Smooth muscle cell (in vitro differentiated cells): ENCODE data around the gene NTNG2. TPM values are rescaled to one million over a fixed set of nuclear protein-coding genes. Genes with fewer than 3 reads are reported as not detected.

ENCODE experiments used
- DNase-seq: peaks from one replicate; lab custom pipeline; 2025; ENCODE audit not compliant: unreplicated experiment; lab: John Stamatoyannopoulos, UW
- H2AFZ ChIP-seq: fragments of 200-600 bp; sonication (generic); 2 replicates; pipeline ENCODE4 v1.6.0; 2016; ENCODE audit warnings: antibody characterized with exemption, low read depth, mild to moderate bottlenecking
- H3F3A ChIP-seq: fragments of 200-600 bp; sonication (generic); 2 replicates; pipeline ENCODE4 v1.6.0; 2017; ENCODE audit warnings: antibody characterized with exemption, low read depth
- H3K27ac ChIP-seq: fragments of 200-600 bp; sonication (generic); 2 replicates; pipeline ENCODE4 v1.5.1; 2016; ENCODE audit warnings: low read depth, mild to moderate bottlenecking
- H3K27me3 ChIP-seq: fragments of 200-600 bp; sonication (generic); 2 replicates; pipeline ENCODE4 v1.6.1; 2016; ENCODE audit warnings: low read depth, mild to moderate bottlenecking
- H3K36me3 ChIP-seq: fragments of 200-600 bp; sonication (generic); 2 replicates; pipeline ENCODE4 v1.5.1; 2016; ENCODE audit warnings: low read depth
- H3K4me1 ChIP-seq: fragments of 200-600 bp; sonication (generic); 2 replicates; pipeline ENCODE4 v1.5.1; 2016; ENCODE audit warnings: low read depth
- H3K4me2 ChIP-seq: fragments of 200-600 bp; sonication (generic); 2 replicates; pipeline ENCODE4 v1.6.0; 2016; ENCODE audit warnings: mild to moderate bottlenecking
- H3K4me3 ChIP-seq: fragments of 200-600 bp; sonication (generic); 2 replicates; pipeline ENCODE4 v1.5.1; 2016; ENCODE audit warnings: mild to moderate bottlenecking
- H3K79me2 ChIP-seq: fragments of 200-600 bp; sonication (generic); 2 replicates; pipeline ENCODE4 v1.6.0; 2016; ENCODE audit warnings: low read depth, mild to moderate bottlenecking
- H3K9ac ChIP-seq: fragments of 200-600 bp; sonication (generic); 2 replicates; pipeline ENCODE4 v1.6.0; 2016; ENCODE audit warnings: low read depth
- H3K9me3 ChIP-seq: fragments of 200-600 bp; sonication (generic); replicated peaks from 2 replicates; pipeline ENCODE4 v1.5.1; 2016; ENCODE audit warnings: low read depth
- H4K20me1 ChIP-seq: fragments of 200-600 bp; sonication (generic); 2 replicates; pipeline ENCODE4 v1.6.0; 2016; ENCODE audit warnings: low read depth
- CTCF ChIP-seq: fragments of 200-600 bp; sonication (generic); IDR thresholded peaks from 2 replicates; pipeline ENCODE4 v1.5.1; 2017; ENCODE audit warnings: borderline replicate concordance, mild to moderate bottlenecking, antibody characterized with exemption; ENCODE audit not compliant: insufficient read depth, poor library complexity, severe bottlenecking
- WGBS: methylation state at CpG from one replicate; pipeline ENCODE4 v1.1.7; 2016; ENCODE audit warnings: low lambda C conversion rate; 5-methylcytosine and 5-hydroxymethylcytosine counted together
- polyA plus RNA-seq: library from polyadenylated mRNA; unstranded; fragments of >200 nt; fragmentation: Nextera tagmentation; extraction: Ambion mirVana; gene quantifications from 2 replicates; pipeline ENCODE4 v1.2.1, GENCODE V29; 2016
- total RNA-seq: library from RNA; depleted of rRNA; stranded (reverse); fragments of >200 nt; gene quantifications from 2 replicates; pipeline ENCODE4 v1.2.3, GENCODE V29; 2014

NTNG2 gene
- total and polyA plus RNA-seq, 2 experiments from 2014 or later: 0.36 to 1.0 TPM

- no peak for DNase-seq
- Histone ChIP-seq H3K4me3 (no peak overlapping the region), H3K79me2 (no peaks in the 10 kb centered on the region), H3K27me3 (no peaks in the 10 kb centered on the region), H3K27ac (no peak overlapping the region), H2AFZ (no peak overlapping the region), H3K4me1 (peaks cover 5% of the 10 kb centered on the region), H3K4me2 (no peak overlapping the region), H3F3A (no peaks in the 10 kb centered on the region), H3K36me3 (no peaks in the 10 kb centered on the region), H3K9me3 (no peaks in the 10 kb centered on the region), H3K9ac (no peak overlapping the region), H4K20me1 (no peaks in the 10 kb centered on the region)
- WGBS: 91% methylated on average over 7 of the region's 7 CpGs
- TF ChIP-seq CTCF: no peak
These were observed 49.7 kb downstream of the NTNG2 start for GRCh38 chr9:132211570-132211969.

DNA sequence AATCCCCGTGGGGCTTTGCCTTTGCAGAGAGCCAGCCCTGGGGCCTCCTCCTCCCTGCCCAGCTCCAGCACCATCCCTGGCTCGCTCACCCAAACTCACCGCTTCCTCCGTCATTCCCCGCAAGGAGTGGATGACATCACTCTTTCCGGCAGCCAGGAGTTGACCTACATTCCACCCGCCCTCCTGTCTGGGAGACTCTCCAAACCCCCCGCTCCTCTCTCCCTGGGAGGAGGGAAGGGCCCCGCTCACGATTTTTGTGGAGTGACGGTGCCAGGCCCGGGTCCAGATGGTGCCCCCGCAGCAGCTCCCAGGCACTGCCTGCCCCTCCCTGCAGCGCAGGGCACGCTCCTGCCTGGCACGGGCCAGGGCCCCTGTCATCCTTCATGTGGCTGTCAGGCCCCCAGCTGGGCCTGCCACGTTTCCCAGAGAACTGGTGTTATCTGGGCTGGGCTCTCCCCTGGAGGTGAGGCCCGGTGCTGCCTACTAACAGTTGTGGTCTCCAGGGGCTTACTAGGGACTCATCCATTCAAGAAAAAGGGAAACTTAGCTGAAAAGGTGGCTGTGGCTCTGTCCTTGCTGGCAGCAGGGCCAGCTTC, 52.3 kb downstream of the NTNG2 start:
- Histone ChIP-seq H4K20me1 (no peaks in the 10 kb centered on the region), H3K27ac (peak overlapping the region; percentile 58), H3K4me2 (peak overlapping the region; percentile 72), H3K9ac (peak overlapping the region; percentile 59), H3F3A (no peaks in the 10 kb centered on the region), H3K36me3 (no peaks in the 10 kb centered on the region), H3K79me2 (no peaks in the 10 kb centered on the region), H3K4me1 (peaks cover 5% of the 10 kb centered on the region), H3K9me3 (no peaks in the 10 kb centered on the region), H2AFZ (peak overlapping the region; percentile 20), H3K27me3 (no peaks in the 10 kb centered on the region), H3K4me3 (no peak overlapping the region)
- peak; percentile 3 for TF ChIP-seq CTCF
- 18% methylated on average over 16 of the region's 18 CpGs for WGBS
- no peak for DNase-seq

GRCh38 chr9:132216861-132217619, 55.2 kb downstream of the NTNG2 start:
- H3F3A ChIP-seq: no peaks in the 10 kb centered on the region
- H3K4me2 ChIP-seq: no peak overlapping the region
- H3K9ac ChIP-seq: no peak overlapping the region

More at GRCh38 chr9:132216861-132217619, 55.2 kb downstream of the NTNG2 start:
- Histone ChIP-seq H3K4me3 (no peak overlapping the region), H3K9me3 (no peaks in the 10 kb centered on the region), H3K4me1 (peaks cover 5% of the 10 kb centered on the region), H4K20me1 (no peaks in the 10 kb centered on the region), H3K79me2 (no peaks in the 10 kb centered on the region), H2AFZ (no peak overlapping the region), H3K27me3 (peaks cover 6% of the 10 kb centered on the region), H3K27ac (no peak overlapping the region), H3K36me3 (no peaks in the 10 kb centered on the region)
- 86% methylated on average over 10 of the region's 10 CpGs for WGBS
- TF ChIP-seq CTCF: no peak
- no peak for DNase-seq
